GM04503 (cell line): ENCODE measurements around the gene IKBKG.
"Not testable (repeated sequence)": the region's sequence is repeated elsewhere in the genome, so short reads cannot be mapped to it uniquely, and the experiment has no call there.

Experiments
- DNase-seq: peaks from one replicate; pipeline ENCODE4 v3.0.0-alpha.2; 2012; ENCODE audit warnings: low read depth

The IKBKG gene

GRCh38 chrX:154558896-154559295, 11.5 kb downstream of the IKBKG start:
- DNase-seq = not testable (repeated sequence)

- not testable (repeated sequence) for DNase-seq
These were observed 12.9 kb downstream of the IKBKG start for GRCh38 chrX:154560326-154560725.

GRCh38 chrX:154562295-154562694, 14.9 kb downstream of the IKBKG start:
- DNase-seq = not testable (repeated sequence)

GRCh38 chrX:154570361-154570760, 22.9 kb downstream of the IKBKG start:
- DNase-seq = not testable (repeated sequence)

- DNase-seq = not testable (repeated sequence)
These were observed 25.6 kb downstream of the IKBKG start for GRCh38 chrX:154573061-154573460.

- DNase-seq = not testable (repeated sequence)
These were observed 27.7 kb downstream of the IKBKG start for GRCh38 chrX:154575076-154575475.

GRCh38 chrX:154582994-154583393, 35.6 kb downstream of the IKBKG start:
- not testable (repeated sequence) for DNase-seq

- not testable (repeated sequence) for DNase-seq
These were observed 37.3 kb downstream of the IKBKG start, which contains the start of gene CTAG1A for GRCh38 chrX:154584585-154585183. Gene CTAG1A (plus strand): TSS chrX:154585133. CDS start chrX:154585207, 74 bp downstream.

- not testable (repeated sequence) for DNase-seq
These were observed 43.0 kb downstream of the IKBKG start for GRCh38 chrX:154590415-154590814.

- no peak for DNase-seq
These were observed 45.1 kb downstream of the IKBKG start for GRCh38 chrX:154592505-154592904.

GRCh38 chrX:154593201-154593600, 45.8 kb downstream of the IKBKG start:
- no peak for DNase-seq

- no peak for DNase-seq
These were observed 47.1 kb downstream of the IKBKG start for GRCh38 chrX:154594491-154594890.

- peak; percentile 6 for DNase-seq
These were observed 48.3 kb downstream of the IKBKG start for GRCh38 chrX:154595559-154596249.

- DNase-seq = peak; percentile 60
These were observed 49.0 kb downstream of the IKBKG start for GRCh38 chrX:154596290-154596929.

GRCh38 chrX:154597221-154597620, 49.8 kb downstream of the IKBKG start:
- no peak for DNase-seq

GRCh38 chrX:154598656-154599055, 51.2 kb downstream of the IKBKG start:
- no peak for DNase-seq

- no peak for DNase-seq
These were observed 52.1 kb downstream of the IKBKG start for GRCh38 chrX:154599531-154599930.

GRCh38 chrX:154600759-154601374, 53.4 kb downstream of the IKBKG start:
- DNase-seq = peak; percentile 22

- no peak for DNase-seq
These were observed 54.8 kb downstream of the IKBKG start for GRCh38 chrX:154602226-154602625.

GRCh38 chrX:154602766-154603437, 55.5 kb downstream of the IKBKG start:
- no peak for DNase-seq

- peak; percentile 32 for DNase-seq
These were observed 56.3 kb downstream of the IKBKG start for GRCh38 chrX:154603438-154604430.
